ENCODE data around the gene PANK4.

Gene PANK4

GRCh38 chr1:2528966-2529783 lies 2.8 kb upstream of the PANK4 start:
- DNase-seq: no peak

- no peak for DNase-seq
These were observed 2.2 kb upstream of the PANK4 start for GRCh38 chr1:2528611-2528965.

- DNase-seq: no peak
These were observed 1.6 kb upstream of the PANK4 start for GRCh38 chr1:2528016-2528415.

- DNase-seq: no peak
These were observed 1.1 kb upstream of the PANK4 start for GRCh38 chr1:2527556-2527860.

- peak; percentile 17 for DNase-seq
These were observed 594 bp upstream of the PANK4 start for GRCh38 chr1:2526824-2527555.

GRCh38 chr1:2525572-2525919 lies 850 bp downstream of the PANK4 start:
- no peak for DNase-seq

GRCh38 chr1:2523891-2524609 lies 2.3 kb downstream of the PANK4 start:
- no peak for DNase-seq

- peak; percentile 17 for DNase-seq
These were observed 3.1 kb downstream of the PANK4 start for GRCh38 chr1:2523191-2523890.

GRCh38 chr1:2522230-2522629 lies 4.2 kb downstream of the PANK4 start:
- no peak for DNase-seq

GRCh38 chr1:2520806-2521205 lies 5.6 kb downstream of the PANK4 start:
- DNase-seq: no peak

- no peak for DNase-seq
These were observed 6.2 kb downstream of the PANK4 start for GRCh38 chr1:2520206-2520605.

GRCh38 chr1:2519729-2520128 lies 6.7 kb downstream of the PANK4 start:
- no peak for DNase-seq

GRCh38 chr1:2519029-2519685 lies 7.2 kb downstream of the PANK4 start:
- no peak for DNase-seq

GRCh38 chr1:2518528-2518927 lies 7.9 kb downstream of the PANK4 start:
- DNase-seq: no peak

GRCh38 chr1:2517966-2518365 lies 8.4 kb downstream of the PANK4 start:
- no peak for DNase-seq

GRCh38 chr1:2516946-2517345 lies 9.4 kb downstream of the PANK4 start:
- no peak for DNase-seq

GRCh38 chr1:2516124-2516523 lies 10.3 kb downstream of the PANK4 start:
- no peak for DNase-seq

GRCh38 chr1:2515763-2516080 lies 10.7 kb downstream of the PANK4 start:
- no peak for DNase-seq

- DNase-seq: no peak
These were observed 11.3 kb downstream of the PANK4 start for GRCh38 chr1:2514863-2515762.

GRCh38 chr1:2513939-2514652 lies 12.3 kb downstream of the PANK4 start:
- no peak for DNase-seq

GRCh38 chr1:2512862-2513421 lies 13.5 kb downstream of the PANK4 start:
- DNase-seq: no peak
